A549 (cell line): ENCODE data around the gene FCER1G. TPM values are rescaled to one million over a fixed set of nuclear protein-coding genes. Genes with fewer than 3 reads are reported as not detected.

Source experiments
- ATAC-seq, 2 experiments: fragments of 200-7000 bp in 1 of 2; fragments of >200 bp in 1 of 2; cut with Nextera tagmentation in 1 of 2; cut with Tn5 transposase in 1 of 2; 3 replicates each; pipeline versions ENCODE4 v1.8.0 to v1.9.1; 2018 to 2020; ENCODE audit warnings: mild to moderate bottlenecking in 1 of 2, moderate library complexity in 1 of 2
- CTCF ChIA-PET: fragments of 300-600 bp; sonication (Branson Sonifier 250); formaldehyde crosslinking; extraction: SDS; loops from one replicate; lab custom pipeline; 2021; ENCODE audit warnings: antibody characterized with exemption, inconsistent platforms; lab: Yijun Ruan, JAX
- POLR2A ChIA-PET: fragments of 350-600 bp; formaldehyde crosslinking; extraction: SDS; loops from one replicate; lab custom pipeline; 2021; ENCODE audit warnings: antibody characterized with exemption, inconsistent platforms; lab: Yijun Ruan, JAX
- DNase-seq, 2 experiments: peaks; one replicate each; pipeline versions ENCODE4 v3.0.0 to v3.0.0-alpha.2; 2011 to 2016; ENCODE audit warnings: low read depth in 1 of 2, low spot score in 1 of 2
- FAIRE-seq: peaks from 2 replicates; lab custom pipeline; 2011; peaks lifted over from hg19 to GRCh38; lab: Jason Lieb, UNC
- H3K27ac ChIP-seq, 2 experiments: fragments of >200 bp; sonication (Bioruptor Twin); formaldehyde crosslinking; 3 replicates each; pipeline ENCODE4 v1.5.1; 2016 to 2017
- H3K4me1 ChIP-seq: fragments of >200 bp; sonication (Bioruptor Twin); formaldehyde crosslinking; 3 replicates; pipeline ENCODE4 v1.6.1; 2016
- H3K4me2 ChIP-seq: fragments of >200 bp; sonication (Bioruptor Twin); formaldehyde crosslinking; 3 replicates; pipeline ENCODE4 v1.6.1; 2016
- H3K4me3 ChIP-seq: fragments of >200 bp; sonication (Bioruptor Twin); formaldehyde crosslinking; 3 replicates; pipeline ENCODE4 v1.5.1; 2016
- H3K9me3 ChIP-seq: fragments of >200 bp; sonication (Bioruptor Twin); formaldehyde crosslinking; 3 replicates; pipeline ENCODE4 v1.6.1; 2016
- CBX8 ChIP-seq: fragments of 200-600 bp; sonication (generic); IDR thresholded peaks from 2 replicates; pipeline ENCODE4 v1.6.1; 2016
- CHD4 ChIP-seq: fragments of 200-600 bp; sonication (generic); IDR thresholded peaks from 2 replicates; pipeline ENCODE4 v1.6.1; 2016; ENCODE audit warnings: antibody characterized with exemption, mild to moderate bottlenecking, borderline replicate concordance
- EHF ChIP-seq: fragments of 250-450 bp; sonication (Bioruptor Pico); IDR thresholded peaks from 2 replicates; pipeline ENCODE4 v1.5.0; 2020; ENCODE audit warnings: mild to moderate bottlenecking
- EHMT2 ChIP-seq: fragments of 200-600 bp; sonication (generic); IDR thresholded peaks from 2 replicates; pipeline ENCODE4 v1.6.1; 2016; ENCODE audit warnings: antibody characterized with exemption, low read depth, mild to moderate bottlenecking, moderate library complexity
- EP300 ChIP-seq, 2 experiments: fragments of >200 bp; sonication (Bioruptor Twin); formaldehyde crosslinking; IDR thresholded peaks; 2 replicates in 1 of 2; 3 replicates in 1 of 2; pipeline ENCODE4 v1.6.1; 2016 to 2017
- ESRRA ChIP-seq: fragments of 150-350 bp; IDR thresholded peaks from 2 replicates; pipeline ENCODE4 v1.6.1; 2014; ENCODE audit warnings: mild to moderate bottlenecking, low read length, borderline replicate concordance
- FOSL2 ChIP-seq, 2 experiments: fragments of 450-650 bp in 1 of 2; fragments of >200 bp in 1 of 2; sonication (Bioruptor Twin) in 1 of 2; formaldehyde crosslinking; IDR thresholded peaks; 2 replicates each; pipeline versions ENCODE4 v1.5.0 to v1.6.1; 2016 to 2020; ENCODE audit warnings: mild to moderate bottlenecking in 1 of 2, moderate library complexity in 1 of 2
- FOXS1 ChIP-seq: fragments of 250-450 bp; sonication (Bioruptor Pico); IDR thresholded peaks from 2 replicates; pipeline ENCODE4 v1.5.0; 2020; ENCODE audit warnings: mild to moderate bottlenecking, moderate library complexity
- HDAC2 ChIP-seq: fragments of 200-600 bp; sonication (generic); IDR thresholded peaks from 2 replicates; pipeline ENCODE4 v1.6.1; 2016
- HEYL ChIP-seq: fragments of 250-450 bp; sonication (Bioruptor Pico); IDR thresholded peaks from 2 replicates; pipeline ENCODE4 v1.8.0; 2021; ENCODE audit warnings: mild to moderate bottlenecking, moderate library complexity
- HOXB13 ChIP-seq: fragments of 250-450 bp; sonication (Bioruptor Pico); IDR thresholded peaks from 2 replicates; pipeline ENCODE4 v1.5.0; 2020; ENCODE audit warnings: low read depth, mild to moderate bottlenecking, moderate library complexity
- HOXB5 ChIP-seq: fragments of 250-450 bp; sonication (Bioruptor Pico); IDR thresholded peaks from 2 replicates; pipeline ENCODE4 v1.5.0; 2020; ENCODE audit warnings: mild to moderate bottlenecking, moderate library complexity
- JUN ChIP-seq, 2 experiments: fragments of >200 bp; sonication (Bioruptor Twin); formaldehyde crosslinking; IDR thresholded peaks; 2 replicates in 1 of 2; 3 replicates in 1 of 2; pipeline ENCODE4 v1.6.1; 2016 to 2017
- JUNB ChIP-seq: fragments of >200 bp; sonication (Bioruptor Twin); formaldehyde crosslinking; IDR thresholded peaks from 2 replicates; pipeline ENCODE4 v1.6.1; 2016
- KDM1A ChIP-seq: fragments of 200-600 bp; sonication (generic); IDR thresholded peaks from 2 replicates; pipeline ENCODE4 v1.6.1; 2016; ENCODE audit warnings: low read depth, mild to moderate bottlenecking
- RAD21 ChIP-seq, 2 experiments: fragments of >200 bp in 1 of 2; sonication (Bioruptor Twin) in 1 of 2; formaldehyde crosslinking in 1 of 2; IDR thresholded peaks in 1 of 2; conservative IDR thresholded peaks in 1 of 2; 2 replicates in 1 of 2; 3 replicates in 1 of 2; pipeline ENCODE4 v1.6.1; 2012 to 2018; ENCODE audit warnings: inconsistent platforms in 1 of 2
- RNF2 ChIP-seq: fragments of 200-600 bp; sonication (generic); IDR thresholded peaks from 2 replicates; pipeline ENCODE4 v1.6.1; 2016; ENCODE audit warnings: low read depth, mild to moderate bottlenecking, antibody characterized with exemption, moderate library complexity, borderline replicate concordance
- SREBF2 ChIP-seq: fragments of 450-650 bp; IDR thresholded peaks from 2 replicates; pipeline ENCODE4 v1.6.1; 2014; ENCODE audit warnings: mild to moderate bottlenecking, moderate library complexity
- ZNF302 ChIP-seq: fragments of 250-450 bp; sonication (Bioruptor Pico); IDR thresholded peaks from 2 replicates; pipeline ENCODE4 v1.9.0; 2021; ENCODE audit warnings: inconsistent platforms, mild to moderate bottlenecking, moderate library complexity
- WGBS: methylation state at CpG from one replicate; pipeline ENCODE4 v1.1.6; 2017; ENCODE audit errors: missing lambda C conversion rate; 5-methylcytosine and 5-hydroxymethylcytosine counted together
- polyA plus RNA-seq, 4 experiments: library from polyadenylated mRNA; depleted of rRNA in 3 of 4; stranded (reverse); fragments of >200 nt; fragmentation: RNase III in 1 of 4; extraction: RNeasy Plus Mini Kit Qiagen cat#74134 plus additional on column Dnase treatment in 1 of 4; gene quantifications; 2 replicates in 3 of 4; 3 replicates in 1 of 4; pipeline ENCODE4 v1.2.3, GENCODE V29; 2011 to 2017
- TF ChIP-seq, protein P1 (sequence below): fragments of 200-600 bp; sonication (generic); IDR thresholded peaks from 2 replicates; pipeline ENCODE4 v1.6.1; 2016; ENCODE audit warnings: antibody characterized with exemption, mild to moderate bottlenecking, moderate library complexity
- TF ChIP-seq, protein P2 (sequence below): fragments of >200 bp; sonication (Bioruptor Twin); formaldehyde crosslinking; IDR thresholded peaks from 2 replicates; pipeline ENCODE4 v1.6.1; 2016
- TF ChIP-seq, protein P3 (sequence below): fragments of 250-450 bp; sonication (Bioruptor Pico); IDR thresholded peaks from 2 replicates; pipeline ENCODE4 v1.5.0; 2021; ENCODE audit warnings: mild to moderate bottlenecking, moderate library complexity, borderline replicate concordance
- TF ChIP-seq, protein P4 (sequence below): IDR thresholded peaks from 2 replicates; pipeline ENCODE4 v1.6.1; 2012; ENCODE audit warnings: low read depth, borderline replicate concordance

Gene FCER1G
- polyA plus RNA-seq, 2 of the 4 experiments (the other 2 are of a cell fraction), result 0.40 TPM; not detected in 1

DNA sequence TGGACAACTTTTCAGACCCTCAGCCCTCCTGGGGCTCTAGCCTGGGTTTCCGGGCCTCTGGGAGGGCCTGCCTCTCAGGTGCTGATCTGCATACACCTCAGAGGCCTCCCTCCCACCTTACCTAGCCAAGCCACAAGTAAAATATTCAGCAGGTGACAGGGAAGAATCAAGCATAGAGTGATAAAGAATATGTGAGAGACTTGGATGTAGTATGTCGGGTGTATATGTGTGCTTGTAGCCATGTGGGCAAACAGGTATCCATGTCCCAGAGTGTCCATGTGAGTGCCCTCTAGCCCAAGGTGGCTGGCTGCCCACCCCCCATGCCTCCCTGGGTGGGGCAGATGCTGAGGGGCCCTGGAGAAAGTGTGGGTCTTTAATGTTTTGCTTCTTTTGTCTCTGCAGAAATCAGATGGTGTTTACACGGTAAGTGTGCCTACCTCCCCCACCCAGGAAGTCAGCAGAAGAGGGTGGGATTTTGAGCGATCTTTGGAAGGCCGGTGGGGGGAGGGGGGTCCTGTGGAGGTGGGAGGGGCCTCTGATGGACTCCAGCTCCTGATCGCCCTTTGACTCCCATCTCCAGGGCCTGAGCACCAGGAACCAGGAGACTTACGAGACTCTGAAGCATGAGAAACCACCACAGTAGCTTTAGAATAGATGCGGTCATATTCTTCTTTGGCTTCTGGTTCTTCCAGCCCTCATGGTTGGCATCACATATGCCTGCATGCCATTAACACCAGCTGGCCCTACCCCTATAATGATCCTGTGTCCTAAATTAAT lies 3.4 kb downstream of the FCER1G start:
- no peak overlapping the region for H3K4me3 ChIP-seq
- no peak overlapping the region for H3K27ac ChIP-seq
- 68% methylated on average over 8 of the region's 8 CpGs for WGBS
- CTCF ChIA-PET, result interaction anchor here (0.9 to 20.1 kb wide), 5 partner anchors 10 to 165 kb away, joined by 3 to 319 read pairs (median 66); partner anchors contain the start of genes NDUFS2 and TOMM40L
- no peak for FAIRE-seq
- no peaks in the 10 kb centered on the region for H3K4me1 ChIP-seq
- DNase-seq, result no peak
- H3K4me2 ChIP-seq, result no peak overlapping the region
- no peak for ATAC-seq
- TF ChIP-seq, protein P1, sequence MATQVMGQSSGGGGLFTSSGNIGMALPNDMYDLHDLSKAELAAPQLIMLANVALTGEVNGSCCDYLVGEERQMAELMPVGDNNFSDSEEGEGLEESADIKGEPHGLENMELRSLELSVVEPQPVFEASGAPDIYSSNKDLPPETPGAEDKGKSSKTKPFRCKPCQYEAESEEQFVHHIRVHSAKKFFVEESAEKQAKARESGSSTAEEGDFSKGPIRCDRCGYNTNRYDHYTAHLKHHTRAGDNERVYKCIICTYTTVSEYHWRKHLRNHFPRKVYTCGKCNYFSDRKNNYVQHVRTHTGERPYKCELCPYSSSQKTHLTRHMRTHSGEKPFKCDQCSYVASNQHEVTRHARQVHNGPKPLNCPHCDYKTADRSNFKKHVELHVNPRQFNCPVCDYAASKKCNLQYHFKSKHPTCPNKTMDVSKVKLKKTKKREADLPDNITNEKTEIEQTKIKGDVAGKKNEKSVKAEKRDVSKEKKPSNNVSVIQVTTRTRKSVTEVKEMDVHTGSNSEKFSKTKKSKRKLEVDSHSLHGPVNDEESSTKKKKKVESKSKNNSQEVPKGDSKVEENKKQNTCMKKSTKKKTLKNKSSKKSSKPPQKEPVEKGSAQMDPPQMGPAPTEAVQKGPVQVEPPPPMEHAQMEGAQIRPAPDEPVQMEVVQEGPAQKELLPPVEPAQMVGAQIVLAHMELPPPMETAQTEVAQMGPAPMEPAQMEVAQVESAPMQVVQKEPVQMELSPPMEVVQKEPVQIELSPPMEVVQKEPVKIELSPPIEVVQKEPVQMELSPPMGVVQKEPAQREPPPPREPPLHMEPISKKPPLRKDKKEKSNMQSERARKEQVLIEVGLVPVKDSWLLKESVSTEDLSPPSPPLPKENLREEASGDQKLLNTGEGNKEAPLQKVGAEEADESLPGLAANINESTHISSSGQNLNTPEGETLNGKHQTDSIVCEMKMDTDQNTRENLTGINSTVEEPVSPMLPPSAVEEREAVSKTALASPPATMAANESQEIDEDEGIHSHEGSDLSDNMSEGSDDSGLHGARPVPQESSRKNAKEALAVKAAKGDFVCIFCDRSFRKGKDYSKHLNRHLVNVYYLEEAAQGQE, result no peak
- TF ChIP-seq, protein P2, sequence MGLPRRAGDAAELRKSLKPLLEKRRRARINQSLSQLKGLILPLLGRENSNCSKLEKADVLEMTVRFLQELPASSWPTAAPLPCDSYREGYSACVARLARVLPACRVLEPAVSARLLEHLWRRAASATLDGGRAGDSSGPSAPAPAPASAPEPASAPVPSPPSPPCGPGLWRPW, result no peak
- no peak for TF ChIP-seq EHMT2
- no peak for TF ChIP-seq EHF (CRISPR knock-in tag)
- TF ChIP-seq CHD4, result no peak
- no peak for TF ChIP-seq JUN (IDR thresholded peaks at IDR 0.05)
- no peak for TF ChIP-seq CBX8
- no peak for TF ChIP-seq ZNF302
- no peak for TF ChIP-seq SREBF2
- TF ChIP-seq RNF2, result no peak
- TF ChIP-seq, protein P3, sequence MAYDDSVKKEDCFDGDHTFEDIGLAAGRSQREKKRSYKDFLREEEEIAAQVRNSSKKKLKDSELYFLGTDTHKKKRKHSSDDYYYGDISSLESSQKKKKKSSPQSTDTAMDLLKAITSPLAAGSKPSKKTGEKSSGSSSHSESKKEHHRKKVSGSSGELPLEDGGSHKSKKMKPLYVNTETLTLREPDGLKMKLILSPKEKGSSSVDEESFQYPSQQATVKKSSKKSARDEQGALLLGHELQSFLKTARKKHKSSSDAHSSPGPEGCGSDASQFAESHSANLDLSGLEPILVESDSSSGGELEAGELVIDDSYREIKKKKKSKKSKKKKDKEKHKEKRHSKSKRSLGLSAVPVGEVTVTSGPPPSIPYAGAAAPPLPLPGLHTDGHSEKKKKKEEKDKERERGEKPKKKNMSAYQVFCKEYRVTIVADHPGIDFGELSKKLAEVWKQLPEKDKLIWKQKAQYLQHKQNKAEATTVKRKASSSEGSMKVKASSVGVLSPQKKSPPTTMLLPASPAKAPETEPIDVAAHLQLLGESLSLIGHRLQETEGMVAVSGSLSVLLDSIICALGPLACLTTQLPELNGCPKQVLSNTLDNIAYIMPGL, result no peak
- no peak for TF ChIP-seq HEYL (CRISPR knock-in tag)
- no peak for TF ChIP-seq ESRRA
- TF ChIP-seq JUNB, result no peak
- TF ChIP-seq, all 56 proteins: peak for 0
- no peaks in the 10 kb centered on the region for H3K9me3 ChIP-seq
- POLR2A ChIA-PET, result interaction anchor here (0.6 kb wide), 1 partner anchor 162 kb away, joined by 3 read pairs; no protein-coding TSS in a partner anchor

DNA sequence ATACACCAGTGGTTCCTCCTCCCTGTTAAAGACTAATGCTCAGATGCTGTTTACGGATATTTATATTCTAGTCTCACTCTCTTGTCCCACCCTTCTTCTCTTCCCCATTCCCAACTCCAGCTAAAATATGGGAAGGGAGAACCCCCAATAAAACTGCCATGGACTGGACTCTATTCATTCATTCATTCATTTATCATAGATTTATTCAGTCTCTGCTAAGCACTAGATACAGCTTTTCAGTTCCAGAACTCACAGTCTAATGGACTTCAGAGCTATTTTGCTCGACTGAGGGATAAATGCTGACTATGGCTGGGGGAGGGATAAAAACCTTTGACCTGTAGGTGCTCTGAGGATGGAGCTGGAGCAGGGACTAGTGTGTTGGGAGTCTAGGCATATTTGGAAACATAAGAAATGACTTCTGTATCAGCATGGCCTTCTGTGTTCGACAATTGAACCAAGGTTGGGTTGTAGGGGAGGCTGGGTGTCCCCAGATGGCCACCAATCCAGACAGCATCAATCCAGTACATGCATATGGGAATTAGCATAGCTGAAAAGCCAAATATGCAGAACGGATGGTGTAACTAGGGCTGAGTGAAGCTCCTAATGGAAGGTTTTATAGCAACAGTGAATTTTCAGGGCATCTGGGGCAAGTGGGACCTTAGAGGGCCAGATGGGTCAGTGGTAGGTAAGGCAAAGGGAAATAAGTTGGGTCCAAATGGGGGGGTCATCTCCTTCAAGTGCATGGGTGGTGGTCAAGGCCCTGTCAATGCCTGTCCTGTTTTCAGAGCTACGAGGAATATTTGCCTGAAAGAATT lies 4.2 kb downstream of the FCER1G start:
- no peak for FAIRE-seq
- no peak for DNase-seq
- Histone ChIP-seq H3K9me3 (no peaks in the 10 kb centered on the region), H3K4me3 (no peak overlapping the region), H3K4me2 (no peak overlapping the region), H3K4me1 (no peaks in the 10 kb centered on the region), H3K27ac (no peak overlapping the region)
- CTCF ChIA-PET, result interaction anchor here (0.9 to 20.1 kb wide), 7 partner anchors 10 to 165 kb away, joined by 3 to 319 read pairs (median 6); partner anchors contain the start of genes NDUFS2 and TOMM40L
- POLR2A ChIA-PET, result interaction anchor here (0.6 kb wide), 1 partner anchor 161 kb away, joined by 3 read pairs; no protein-coding TSS in a partner anchor
- no peak for TF ChIP-seq EHF (CRISPR knock-in tag)
- TF ChIP-seq FOSL2 (IDR thresholded peaks at IDR 0.05), result no peak
- no peak for TF ChIP-seq FOSL2 (CRISPR knock-in tag; IDR thresholded peaks at IDR 0.05)
- TF ChIP-seq, protein P4, sequence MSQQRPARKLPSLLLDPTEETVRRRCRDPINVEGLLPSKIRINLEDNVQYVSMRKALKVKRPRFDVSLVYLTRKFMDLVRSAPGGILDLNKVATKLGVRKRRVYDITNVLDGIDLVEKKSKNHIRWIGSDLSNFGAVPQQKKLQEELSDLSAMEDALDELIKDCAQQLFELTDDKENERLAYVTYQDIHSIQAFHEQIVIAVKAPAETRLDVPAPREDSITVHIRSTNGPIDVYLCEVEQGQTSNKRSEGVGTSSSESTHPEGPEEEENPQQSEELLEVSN, result no peak
- TF ChIP-seq CHD4, result no peak
- no peak for TF ChIP-seq KDM1A
- TF ChIP-seq EP300 (IDR thresholded peaks at IDR 0.05), result no peak
- TF ChIP-seq FOXS1, result no peak
- no peak for TF ChIP-seq HOXB13 (CRISPR knock-in tag)
- TF ChIP-seq JUNB, result no peak
- TF ChIP-seq HDAC2, result no peak
- no peak for TF ChIP-seq HOXB5
- TF ChIP-seq RAD21 (conservative IDR thresholded peaks at IDR 0.05 in 1 of 2, IDR thresholded peaks at IDR 0.05 in 1 of 2), result no peak
- ATAC-seq, result no peak
- 59% methylated on average over 5 of the region's 5 CpGs for WGBS
